SU-DHL-6 (cell line): Measurements from ENCODE around the gene ARFGEF2.

Experiments
- EZH2phosphoT487 ChIP-seq: fragments of 200-600 bp; sonication (generic), shearing (Covaris generic); conservative IDR thresholded peaks from 2 replicates; pipeline ENCODE4 v1.6.1; 2018; ENCODE audit warnings: mild to moderate bottlenecking, antibody characterized with exemption, low read length, moderate library complexity, mixed read lengths
- TF ChIP-seq, protein P1 (sequence below): fragments of 200-600 bp; sonication (generic); IDR thresholded peaks from one replicate; pipeline ENCODE4 v1.5.1; 2017; ENCODE audit warnings: antibody characterized with exemption, mild to moderate bottlenecking, low read length, moderate library complexity; ENCODE audit not compliant: insufficient read depth, poor library complexity, severe bottlenecking

DNA sequence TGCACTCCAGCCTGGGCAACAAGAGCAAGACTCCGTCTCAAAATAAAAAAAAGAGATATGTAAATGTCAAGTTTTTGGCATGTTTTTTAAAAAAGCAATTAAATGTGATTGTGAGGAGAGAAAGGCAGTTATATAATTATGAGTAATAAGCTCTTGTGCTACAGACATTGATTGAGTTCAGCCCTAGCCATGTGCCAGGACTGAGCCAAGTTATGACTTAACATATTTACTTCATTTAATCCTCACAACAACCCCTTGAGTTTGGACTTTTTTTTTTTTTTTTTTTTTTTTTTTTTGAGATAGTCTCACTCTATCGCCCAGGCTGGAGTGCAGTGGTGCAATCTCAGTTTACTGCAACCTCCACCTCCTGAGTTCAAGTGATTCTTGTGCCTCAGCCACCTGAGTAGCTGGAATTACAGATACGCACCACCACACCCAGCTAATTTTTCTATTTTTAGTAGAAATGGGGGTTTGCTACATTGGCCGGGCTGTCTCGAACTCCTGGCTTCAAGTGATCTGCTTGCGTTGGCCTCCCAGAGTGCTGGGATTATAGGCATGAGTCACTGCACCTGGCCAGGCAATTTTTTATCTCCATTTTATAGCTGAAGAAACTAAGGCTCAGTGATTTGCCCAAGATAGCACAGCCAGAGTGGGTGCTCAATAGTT is 109.6 kb downstream of the ARFGEF2 start:
- TF ChIP-seq, protein P1, sequence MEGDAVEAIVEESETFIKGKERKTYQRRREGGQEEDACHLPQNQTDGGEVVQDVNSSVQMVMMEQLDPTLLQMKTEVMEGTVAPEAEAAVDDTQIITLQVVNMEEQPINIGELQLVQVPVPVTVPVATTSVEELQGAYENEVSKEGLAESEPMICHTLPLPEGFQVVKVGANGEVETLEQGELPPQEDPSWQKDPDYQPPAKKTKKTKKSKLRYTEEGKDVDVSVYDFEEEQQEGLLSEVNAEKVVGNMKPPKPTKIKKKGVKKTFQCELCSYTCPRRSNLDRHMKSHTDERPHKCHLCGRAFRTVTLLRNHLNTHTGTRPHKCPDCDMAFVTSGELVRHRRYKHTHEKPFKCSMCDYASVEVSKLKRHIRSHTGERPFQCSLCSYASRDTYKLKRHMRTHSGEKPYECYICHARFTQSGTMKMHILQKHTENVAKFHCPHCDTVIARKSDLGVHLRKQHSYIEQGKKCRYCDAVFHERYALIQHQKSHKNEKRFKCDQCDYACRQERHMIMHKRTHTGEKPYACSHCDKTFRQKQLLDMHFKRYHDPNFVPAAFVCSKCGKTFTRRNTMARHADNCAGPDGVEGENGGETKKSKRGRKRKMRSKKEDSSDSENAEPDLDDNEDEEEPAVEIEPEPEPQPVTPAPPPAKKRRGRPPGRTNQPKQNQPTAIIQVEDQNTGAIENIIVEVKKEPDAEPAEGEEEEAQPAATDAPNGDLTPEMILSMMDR, result no peak
- TF ChIP-seq EZH2phosphoT487, result no peak
